Left kidney (tissue), 2 donors: ENCODE data around the gene ITGB3. TPM values are rescaled to one million over a fixed set of nuclear protein-coding genes. Genes with fewer than 3 reads are reported as not detected.

Experiments used
- DNase-seq: peaks from one replicate; pipeline ENCODE4 v3.0.0-alpha.2; 2013
- polyA plus RNA-seq: library from polyadenylated mRNA; unstranded; fragments of 120-200 nt; gene quantifications from one replicate; pipeline ENCODE4 v1.2.1, GENCODE V29; 2013; ENCODE audit not compliant: insufficient read length

The ITGB3 gene
- polyA plus RNA-seq, 1 donor: 21.8 TPM

- DNase-seq: no peak
Observed at GRCh38 chr17:47335101-47335936, 81.7 kb downstream of the ITGB3 start.

GRCh38 chr17:47338026-47338425, 84.4 kb downstream of the ITGB3 start:
- DNase-seq: no peak

- DNase-seq: no peak
Observed at GRCh38 chr17:47352848-47353247, 99.2 kb downstream of the ITGB3 start.

- DNase-seq: no peak
Observed at GRCh38 chr17:47358652-47359051, 105.0 kb downstream of the ITGB3 start.

Other genes starting within 250 kb of the ITGB3 start
- gene CDC27, start 64.5 kb upstream of the ITGB3 start, polyA plus RNA-seq: 63.3 TPM
- gene MYL4, start 44.5 kb upstream of the ITGB3 start, polyA plus RNA-seq: 1.9 TPM
- gene EFCAB13, start 70.1 kb downstream of the ITGB3 start, polyA plus RNA-seq: 14.1 TPM